ENCODE measurements around the gene WFS1.

Gene WFS1

DNA sequence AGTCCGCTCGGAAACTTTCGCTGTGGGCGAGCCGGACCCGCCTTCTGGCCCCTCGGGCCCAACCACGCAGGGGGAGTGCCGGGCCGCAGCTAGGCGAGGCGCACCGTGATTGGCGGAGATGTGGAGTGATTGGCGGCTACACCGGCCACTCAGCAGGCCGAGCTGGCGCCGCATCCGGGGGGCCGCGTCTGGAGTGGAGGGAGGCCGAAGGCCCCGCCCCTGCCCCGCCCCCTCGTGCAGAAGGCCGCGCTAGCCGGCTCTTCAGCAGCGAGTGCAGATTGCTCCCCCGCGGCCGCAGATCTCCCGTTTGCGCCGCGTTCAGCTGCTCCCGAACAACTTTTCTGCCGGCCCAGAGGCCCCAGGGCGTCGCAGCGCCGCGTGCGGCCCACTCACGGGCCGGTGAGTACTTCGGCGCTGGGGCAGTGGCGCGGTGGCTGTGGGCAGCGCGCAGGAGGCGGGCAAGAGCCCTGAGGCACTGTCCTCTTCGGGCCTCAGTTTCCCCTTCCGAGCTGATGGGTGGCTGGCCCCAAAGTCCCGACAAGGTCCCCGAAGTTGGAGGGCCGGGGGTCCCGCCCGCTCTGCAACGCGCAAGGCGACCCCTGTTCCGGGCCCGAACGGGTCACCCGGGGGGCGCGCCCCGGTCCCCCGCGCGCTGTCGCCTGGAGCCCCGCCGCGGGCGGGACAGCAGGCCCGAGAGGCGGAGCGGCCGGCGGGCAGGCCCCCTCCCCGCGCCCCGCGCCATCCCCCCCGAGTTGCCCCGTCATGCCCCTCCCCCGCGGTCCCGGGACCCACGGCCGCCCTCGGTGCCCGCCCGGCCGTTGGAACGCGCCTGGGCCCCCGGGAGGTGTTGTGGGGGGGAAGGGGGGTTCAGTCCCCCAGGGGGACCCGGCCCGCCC is at the start of gene WFS1:
Gene WFS1 (plus strand): TSS at position 235 of the 896 bp plus-strand sequence. CDS start 7,606 bp downstream, outside the sequence.
- FAIRE-seq = no peak

DNA sequence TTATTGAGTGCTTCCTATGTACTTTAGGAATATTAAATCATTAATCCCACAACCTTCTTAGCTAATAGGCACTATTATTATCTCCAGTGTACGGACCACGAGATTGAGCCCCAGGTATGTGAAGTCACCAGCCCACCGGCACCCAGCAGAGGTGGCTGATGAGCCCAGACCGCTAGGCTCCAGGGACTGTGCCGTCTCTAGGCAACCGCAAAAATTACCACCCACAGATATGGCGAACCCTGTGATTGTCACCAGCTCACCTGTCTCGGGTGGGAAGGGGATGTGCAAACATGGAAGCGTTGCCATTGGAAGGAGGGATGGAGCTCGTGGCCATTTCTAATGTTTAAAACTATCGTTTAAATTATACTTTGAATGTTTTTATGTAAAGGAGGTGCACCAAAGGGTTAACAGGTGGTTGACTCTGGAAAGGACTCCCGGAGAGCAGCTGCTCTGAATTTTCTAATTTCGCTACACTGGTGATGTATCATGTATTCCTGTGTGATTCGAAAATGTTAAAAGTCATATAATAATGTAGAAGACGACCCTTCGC is 48.3 kb upstream of the WFS1 start:
- FAIRE-seq = no peak

- FAIRE-seq = no peak
These were observed 47.5 kb upstream of the WFS1 start for GRCh38 chr4:6221851-6222760.

- no peak for FAIRE-seq
These were observed 46.8 kb upstream of the WFS1 start for GRCh38 chr4:6222761-6223292.

DNA sequence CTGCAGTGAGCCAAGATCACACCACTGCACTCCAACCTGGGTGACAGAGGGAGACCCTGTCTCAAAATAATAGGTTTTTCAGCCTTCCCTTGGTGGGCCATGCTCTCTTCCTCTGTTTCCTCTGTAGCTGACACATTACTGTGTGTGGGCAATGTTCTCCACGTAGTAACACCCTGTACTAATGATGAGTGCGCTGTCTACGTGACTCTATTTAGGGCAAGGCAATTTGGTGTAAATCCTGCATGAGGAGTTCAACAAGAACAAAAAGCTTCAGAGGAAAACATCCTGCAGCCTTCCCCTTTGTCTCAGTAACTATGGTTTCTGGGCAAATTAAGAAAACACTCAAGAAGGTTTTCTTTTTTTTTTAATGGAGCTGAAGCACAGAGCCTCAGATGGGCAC is 44.9 kb upstream of the WFS1 start:
- FAIRE-seq = no peak

GRCh38 chr4:6225469-6225868 is 44.2 kb upstream of the WFS1 start:
- FAIRE-seq = no peak

GRCh38 chr4:6226506-6226905 is 43.1 kb upstream of the WFS1 start:
- FAIRE-seq = no peak

DNA sequence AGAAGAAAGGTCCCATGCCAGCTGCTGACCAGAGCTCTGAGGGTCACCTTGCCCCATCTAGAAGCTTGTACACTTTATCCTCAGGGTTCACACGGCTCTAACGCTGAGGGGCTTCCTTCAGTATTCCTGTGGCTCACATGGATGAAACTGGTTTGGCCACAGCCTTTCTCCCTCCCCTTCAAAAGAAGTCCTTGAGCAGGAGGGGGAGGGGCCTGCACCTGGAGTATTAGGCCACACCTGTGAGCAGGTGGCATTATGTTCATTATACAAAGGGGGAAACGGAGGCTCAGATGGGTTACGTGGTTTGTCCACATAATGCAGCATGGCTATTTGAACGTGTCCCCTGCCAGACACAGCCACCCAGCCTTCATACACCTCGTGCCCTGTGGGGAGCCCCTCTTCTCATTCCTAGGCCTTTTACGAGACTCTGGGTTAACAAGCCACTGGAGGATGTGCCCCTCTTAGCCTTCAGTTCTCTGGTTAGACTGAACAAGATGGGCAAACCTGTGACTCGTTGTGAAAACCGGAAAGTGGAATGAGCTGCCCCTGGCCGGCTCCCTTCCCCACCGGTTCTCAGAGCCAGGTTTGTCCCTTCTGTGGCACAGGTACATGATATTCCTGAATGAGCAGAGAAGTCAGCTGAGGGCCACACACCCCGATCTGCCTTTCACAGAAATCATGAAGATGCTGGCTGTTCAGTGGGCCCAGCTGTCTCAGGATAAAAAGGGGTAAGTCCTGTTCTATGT is 42.1 kb upstream of the WFS1 start:
- no peak for FAIRE-seq

- no peak for FAIRE-seq
These were observed 41.2 kb upstream of the WFS1 start for GRCh38 chr4:6228158-6229067.

DNA sequence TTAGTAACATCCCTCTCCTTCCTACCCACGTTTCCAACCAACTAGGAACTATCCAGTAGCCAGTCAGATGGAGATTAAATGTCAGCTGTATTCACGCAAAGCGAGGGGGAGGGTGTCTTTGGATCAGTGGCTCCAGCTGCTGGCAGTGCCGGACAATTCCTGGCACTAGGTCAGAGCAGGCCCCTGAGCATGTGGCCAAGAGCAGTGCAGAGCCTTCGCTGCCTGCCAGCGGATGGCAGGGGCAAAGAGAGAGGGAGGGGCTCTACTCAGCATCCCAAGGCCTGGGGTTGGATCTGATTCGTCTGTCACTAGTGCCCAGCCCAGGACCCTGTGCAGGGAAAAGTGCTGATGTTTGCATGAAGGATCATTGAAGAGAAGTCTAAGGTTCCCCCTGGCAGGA is 40.6 kb upstream of the WFS1 start:
- no peak for FAIRE-seq

DNA sequence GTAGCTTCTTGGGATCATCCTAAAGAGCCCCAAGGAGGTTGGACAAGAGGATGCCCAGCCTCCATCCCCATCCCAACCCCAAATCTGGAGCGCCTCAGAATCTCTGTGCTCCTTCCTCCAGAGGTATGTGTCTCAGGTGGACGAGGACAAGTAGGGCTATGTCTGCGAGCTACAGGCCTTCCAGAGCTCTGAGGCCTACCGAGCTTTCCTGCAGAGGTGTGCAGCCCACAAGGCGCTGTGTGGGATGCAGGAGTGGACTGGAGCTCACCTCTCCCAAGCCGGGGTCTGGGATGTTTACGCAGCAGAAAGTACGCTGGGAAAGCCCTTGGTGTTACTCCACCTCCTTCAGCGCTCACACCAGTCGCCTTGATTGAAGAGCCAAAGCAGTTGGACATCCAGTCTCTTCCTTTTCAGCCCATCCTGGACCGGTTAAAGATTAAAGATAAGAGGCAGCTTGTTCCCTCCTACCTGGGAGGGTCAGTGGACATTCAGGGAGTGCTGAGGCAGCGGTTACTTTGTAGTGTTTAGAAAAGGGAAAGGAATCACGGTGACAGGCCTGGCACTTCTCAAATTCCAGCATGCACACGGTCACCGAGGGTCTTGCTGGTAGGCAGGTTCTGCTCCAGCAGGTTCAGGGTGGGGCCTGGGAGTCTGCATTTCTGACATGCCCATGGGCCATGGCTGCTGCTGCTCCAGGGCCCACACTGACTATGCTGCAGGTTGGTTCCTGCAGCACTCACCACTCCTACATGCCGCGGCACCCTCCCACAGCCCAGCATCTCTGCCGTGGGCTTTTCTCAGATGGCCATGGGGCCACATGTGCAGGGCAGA is 39.8 kb upstream of the WFS1 start:
- FAIRE-seq = no peak

- FAIRE-seq = no peak
These were observed 39.2 kb upstream of the WFS1 start for GRCh38 chr4:6230502-6230785.

- no peak for FAIRE-seq
These were observed 38.6 kb upstream of the WFS1 start for GRCh38 chr4:6230827-6231662.

DNA sequence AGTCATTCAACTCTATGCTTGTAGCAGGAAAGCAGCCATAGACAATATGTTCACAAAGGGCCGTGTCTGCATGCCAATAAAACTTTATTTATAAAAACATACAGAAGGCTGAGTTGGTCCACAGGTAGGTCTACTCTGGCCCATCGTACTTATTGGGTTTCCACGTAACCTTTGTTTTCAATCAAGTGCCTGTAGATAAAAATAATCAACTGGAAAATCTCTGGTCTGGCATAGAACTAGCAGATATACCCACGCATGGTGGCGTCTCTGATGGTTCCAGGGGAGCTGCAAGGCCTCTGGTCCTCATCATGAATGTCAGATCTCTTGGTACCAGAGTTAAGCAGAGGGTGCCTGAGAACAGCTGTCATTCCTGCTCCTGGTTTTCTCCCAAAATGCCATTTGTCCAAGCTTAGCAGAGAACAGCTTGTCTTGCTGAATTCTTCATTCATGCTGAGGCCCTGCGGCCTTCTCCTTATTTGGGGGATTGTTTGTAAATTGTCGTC is 37.9 kb upstream of the WFS1 start:
- FAIRE-seq = no peak

- no peak for FAIRE-seq
These were observed 36.5 kb upstream of the WFS1 start for GRCh38 chr4:6232836-6233785.

- FAIRE-seq = no peak
These were observed 35.7 kb upstream of the WFS1 start for GRCh38 chr4:6233929-6234328.

DNA sequence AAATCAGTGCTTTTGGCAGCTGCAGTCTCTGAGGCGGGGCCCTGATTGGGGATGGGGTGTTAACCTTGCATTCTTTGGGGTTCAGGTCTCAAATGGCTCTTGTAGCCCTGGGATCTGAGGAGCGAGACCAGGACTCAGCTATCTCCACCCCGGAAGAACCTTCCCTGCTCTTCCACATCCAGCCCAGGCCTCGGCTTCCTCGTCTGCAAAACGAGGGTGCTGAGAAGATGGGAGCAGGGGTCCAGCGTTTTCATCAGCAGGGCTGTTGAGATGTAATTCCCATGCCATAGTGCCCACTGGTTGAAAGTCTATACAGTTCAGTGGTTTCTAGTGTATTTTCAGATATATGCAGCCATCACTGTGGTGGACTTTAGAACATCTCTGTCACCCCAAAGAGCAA is 34.6 kb upstream of the WFS1 start:
- FAIRE-seq = no peak
